Mucosa of stomach (tissue), 1 donor: ENCODE data around the gene ALDH16A1.

Experiments
- H3K27me3 ChIP-seq: one replicate; pipeline ENCODE4 v1.7.0; 2013; ENCODE audit warnings: mild to moderate bottlenecking, low read length; ENCODE audit not compliant: control insufficient read depth, insufficient read depth
- H3K36me3 ChIP-seq: one replicate; pipeline ENCODE4 v1.7.0; 2013; ENCODE audit warnings: low read length; ENCODE audit not compliant: control insufficient read depth, insufficient read depth
- H3K4me1 ChIP-seq: one replicate; pipeline ENCODE4 v1.7.0; 2013; ENCODE audit warnings: mild to moderate bottlenecking, low read length; ENCODE audit not compliant: control insufficient read depth, insufficient read depth
- H3K4me3 ChIP-seq: one replicate; pipeline ENCODE4 v1.7.0; 2013; ENCODE audit warnings: low read length
- H3K9ac ChIP-seq: one replicate; pipeline ENCODE4 v1.7.0; 2013; ENCODE audit warnings: mild to moderate bottlenecking, low read length, moderate library complexity
- H3K9me3 ChIP-seq: one replicate; pipeline ENCODE4 v1.7.0; 2013; ENCODE audit warnings: mild to moderate bottlenecking, low read length, moderate library complexity; ENCODE audit not compliant: control insufficient read depth
- donor health status: Pancreatic carcinoma.

Gene ALDH16A1

GRCh38 chr19:49427339-49427738 lies 25.7 kb upstream of the ALDH16A1 start:
- H3K4me3 ChIP-seq = no peak overlapping the region
- peaks cover 97% of the 10 kb centered on the region for H3K27me3 ChIP-seq
- no peaks in the 10 kb centered on the region for H3K9me3 ChIP-seq

DNA sequence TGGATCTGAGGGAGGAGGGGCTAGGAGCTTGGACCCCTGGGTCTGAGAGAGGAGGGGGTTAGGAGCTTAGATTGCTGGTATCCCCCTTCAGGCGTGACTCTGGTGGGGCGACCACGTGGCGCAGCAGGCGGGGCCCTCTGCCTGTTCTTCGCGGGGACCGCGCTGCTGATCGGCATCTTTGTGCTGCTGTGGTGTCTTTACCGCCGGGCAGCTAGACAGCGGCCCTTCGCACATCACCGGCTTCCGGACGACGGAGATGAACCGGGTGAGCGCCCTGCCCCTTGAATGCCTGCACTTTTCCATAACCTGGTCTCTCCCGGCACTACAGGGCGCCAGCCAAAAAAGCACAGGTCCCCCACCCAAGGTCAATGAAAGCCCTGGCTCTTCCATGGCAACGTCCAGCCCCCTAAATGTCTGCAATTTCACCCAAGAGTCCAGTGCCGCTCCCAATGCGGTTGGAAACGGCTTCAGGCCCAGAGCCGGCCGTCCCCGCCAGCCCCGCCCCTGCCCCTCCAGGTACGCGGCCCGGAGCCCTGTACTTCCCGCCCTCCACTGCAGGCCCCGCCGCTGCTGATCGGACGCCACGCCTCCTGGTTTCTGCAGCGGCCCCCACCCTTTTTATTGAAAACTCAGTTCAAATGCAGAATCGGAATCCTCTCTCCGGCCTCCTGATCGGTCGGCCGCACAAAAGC lies 25.0 kb upstream of the ALDH16A1 start:
- no peaks in the 10 kb centered on the region for H3K9me3 ChIP-seq
- H3K9ac ChIP-seq = no peak overlapping the region
- no peak overlapping the region for H3K4me3 ChIP-seq
- H3K27me3 ChIP-seq = peaks cover 97% of the 10 kb centered on the region
- H3K36me3 ChIP-seq = no peaks in the 10 kb centered on the region
- H3K4me1 ChIP-seq = peaks cover 8% of the 10 kb centered on the region

More at GRCh38 chr19:49427339-49427738, 25.7 kb upstream of the ALDH16A1 start:
- Histone ChIP-seq H3K4me1 (peaks cover 8% of the 10 kb centered on the region), H3K9ac (no peak overlapping the region), H3K36me3 (no peaks in the 10 kb centered on the region)

DNA sequence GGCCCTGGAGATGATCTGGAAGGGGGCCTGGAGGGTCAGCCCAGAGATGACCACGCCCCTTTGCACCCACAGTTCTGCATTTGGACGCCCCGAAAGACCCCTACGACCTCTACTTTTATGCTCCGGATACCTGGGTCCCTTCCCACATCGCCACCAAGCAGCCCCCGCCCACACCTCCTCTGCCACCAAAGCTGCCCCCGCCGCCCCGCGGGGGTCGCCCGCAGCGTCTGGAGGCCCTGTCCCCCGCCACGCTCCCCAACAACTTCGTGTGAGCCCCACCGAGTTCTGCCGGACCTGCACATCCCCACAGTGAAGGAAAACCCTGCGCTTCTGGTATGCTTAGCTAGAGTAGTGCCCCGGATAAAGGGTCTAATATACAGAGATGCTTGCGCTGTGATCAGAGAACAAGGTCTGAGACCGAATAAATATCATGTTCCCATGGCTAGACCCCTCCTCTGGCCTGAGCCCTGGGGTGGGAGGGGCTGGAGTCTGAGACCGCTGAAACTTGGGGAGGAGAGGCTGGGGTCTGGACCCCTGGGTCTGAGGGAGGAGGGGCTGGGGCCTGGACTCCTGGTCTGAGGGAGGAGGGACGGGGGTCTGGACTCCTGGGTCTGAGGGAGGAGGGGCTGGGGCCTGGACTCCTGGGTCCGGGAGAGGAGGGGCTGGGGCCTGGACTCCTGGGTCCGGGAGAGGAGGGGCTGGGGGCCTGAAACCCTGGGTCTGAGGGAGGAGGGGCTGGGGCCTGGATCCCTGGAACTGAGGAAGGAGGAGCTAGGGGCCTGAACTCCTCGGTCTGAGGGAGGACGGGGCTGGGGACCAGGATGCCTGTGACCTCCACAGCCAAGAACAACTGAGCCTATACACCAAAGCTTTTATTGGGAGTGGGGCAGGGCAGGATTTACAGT lies 24.2 kb upstream of the ALDH16A1 start:
- H3K4me3 ChIP-seq = no peak overlapping the region

DNA sequence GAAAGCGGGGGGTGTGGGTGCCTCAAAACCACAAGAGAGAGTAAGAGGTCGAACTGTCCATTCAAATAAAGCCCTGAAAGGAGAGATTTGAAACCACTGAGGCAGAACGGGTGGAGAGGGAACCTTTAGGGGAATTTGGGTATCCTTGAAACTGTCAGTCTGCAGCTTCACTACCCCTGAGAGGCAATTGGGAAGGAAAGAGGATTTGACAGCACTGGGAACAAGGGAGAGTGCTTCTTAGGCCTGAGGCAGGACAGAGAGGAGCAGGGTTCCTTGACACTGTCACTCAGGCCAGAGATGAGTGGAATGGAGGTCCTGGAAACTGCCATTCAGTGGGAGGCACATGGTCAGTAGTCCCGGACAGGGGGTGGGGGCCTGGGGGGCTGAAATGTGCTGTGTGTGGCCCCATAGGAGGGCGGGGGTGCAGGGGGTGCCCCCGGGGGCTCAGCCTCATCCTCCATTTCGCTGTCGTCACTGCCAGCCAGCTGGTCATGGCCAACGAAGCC lies 22.8 kb upstream of the ALDH16A1 start:
- H3K27me3 ChIP-seq = peaks cover 99% of the 10 kb centered on the region
- H3K4me1 ChIP-seq = peaks cover 8% of the 10 kb centered on the region
- no peak overlapping the region for H3K4me3 ChIP-seq
- no peaks in the 10 kb centered on the region for H3K36me3 ChIP-seq
- no peaks in the 10 kb centered on the region for H3K9me3 ChIP-seq
- H3K9ac ChIP-seq = no peak overlapping the region

More for the DNA sequence above, 24.2 kb upstream of the ALDH16A1 start:
- peaks cover 8% of the 10 kb centered on the region for H3K4me1 ChIP-seq
- H3K36me3 ChIP-seq = no peaks in the 10 kb centered on the region
- H3K9me3 ChIP-seq = no peaks in the 10 kb centered on the region
- H3K27me3 ChIP-seq = peaks cover 97% of the 10 kb centered on the region
- no peak overlapping the region for H3K9ac ChIP-seq

- no peak overlapping the region for H3K9ac ChIP-seq
- no peaks in the 10 kb centered on the region for H3K9me3 ChIP-seq
- peaks cover 99% of the 10 kb centered on the region for H3K27me3 ChIP-seq
- H3K4me1 ChIP-seq = peaks cover 8% of the 10 kb centered on the region
- H3K4me3 ChIP-seq = no peak overlapping the region
- no peaks in the 10 kb centered on the region for H3K36me3 ChIP-seq
Measured at GRCh38 chr19:49430678-49431329, 22.2 kb upstream of the ALDH16A1 start.

DNA sequence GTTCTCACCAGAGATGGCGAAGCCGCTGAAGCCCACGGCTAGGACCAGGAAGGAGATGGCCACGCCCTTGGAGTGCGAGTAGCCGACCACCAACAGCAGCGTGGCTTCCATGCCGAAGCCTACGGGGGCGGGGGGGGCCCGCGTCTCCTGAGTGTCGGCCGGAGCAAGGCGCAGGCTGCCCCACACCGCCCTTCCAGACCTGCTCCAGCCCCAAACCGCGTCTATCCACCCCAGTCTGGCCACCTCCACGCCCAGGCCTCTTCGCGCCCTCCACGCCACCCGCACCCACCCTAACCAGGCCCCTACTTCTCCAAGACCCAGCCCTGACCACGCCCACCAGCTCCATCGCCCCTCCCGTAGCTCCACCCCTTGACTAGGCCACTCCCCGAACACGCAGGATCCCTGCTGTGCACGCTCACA lies 21.7 kb upstream of the ALDH16A1 start:
- H3K36me3 ChIP-seq = no peaks in the 10 kb centered on the region
- no peak overlapping the region for H3K4me3 ChIP-seq

GRCh38 chr19:49432141-49433073 lies 20.6 kb upstream of the ALDH16A1 start:
- H3K9ac ChIP-seq = no peak overlapping the region
- no peaks in the 10 kb centered on the region for H3K9me3 ChIP-seq
- H3K27me3 ChIP-seq = peaks cover 99% of the 10 kb centered on the region
- H3K4me3 ChIP-seq = no peak overlapping the region
- H3K4me1 ChIP-seq = peaks cover 8% of the 10 kb centered on the region
- H3K36me3 ChIP-seq = no peaks in the 10 kb centered on the region

More for the DNA sequence above, 21.7 kb upstream of the ALDH16A1 start:
- H3K4me1 ChIP-seq = peaks cover 8% of the 10 kb centered on the region
- H3K9me3 ChIP-seq = no peaks in the 10 kb centered on the region
- H3K27me3 ChIP-seq = peaks cover 99% of the 10 kb centered on the region
- H3K9ac ChIP-seq = no peak overlapping the region

DNA sequence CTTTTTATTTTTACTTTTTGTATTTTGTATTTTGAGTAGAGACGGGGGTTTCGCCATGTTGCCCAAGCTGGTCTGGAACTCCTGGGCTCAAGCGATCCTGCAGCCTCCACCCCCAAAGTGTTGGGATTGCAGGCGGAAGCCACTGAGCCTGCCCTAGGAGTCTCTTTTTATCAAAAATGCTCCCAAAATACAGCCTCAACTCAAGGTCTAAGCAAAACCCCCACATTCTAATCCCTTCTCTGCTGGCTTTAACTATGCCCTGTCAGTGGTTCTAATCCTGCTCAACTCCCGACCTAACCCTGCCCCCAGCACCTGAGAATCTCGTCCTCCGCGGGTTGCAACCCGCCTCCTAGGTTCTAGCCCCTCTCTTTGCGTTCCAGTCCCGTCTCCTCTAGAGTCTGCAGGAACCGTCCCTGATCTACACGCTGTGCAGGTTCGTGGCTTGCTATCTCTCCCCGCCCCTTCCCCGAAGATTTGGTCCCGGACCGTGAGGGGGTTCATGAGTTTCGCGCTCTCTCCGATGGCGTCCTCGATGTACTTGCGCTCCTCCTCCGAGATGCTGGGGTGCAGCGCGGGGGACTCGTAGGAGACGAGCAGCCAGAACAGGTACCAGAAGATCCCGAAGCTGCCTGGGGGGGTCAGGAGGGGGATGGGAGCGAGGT lies 19.7 kb upstream of the ALDH16A1 start:
- H3K9me3 ChIP-seq = no peaks in the 10 kb centered on the region

GRCh38 chr19:49434907-49435583 lies 18.0 kb upstream of the ALDH16A1 start:
- no peaks in the 10 kb centered on the region for H3K4me1 ChIP-seq
- no peak overlapping the region for H3K4me3 ChIP-seq
- no peak overlapping the region for H3K9ac ChIP-seq
- H3K9me3 ChIP-seq = no peaks in the 10 kb centered on the region
- H3K36me3 ChIP-seq = no peaks in the 10 kb centered on the region
- peaks cover 99% of the 10 kb centered on the region for H3K27me3 ChIP-seq

More for the DNA sequence above, 19.7 kb upstream of the ALDH16A1 start:
- Histone ChIP-seq H3K4me3 (no peak overlapping the region), H3K27me3 (peaks cover 99% of the 10 kb centered on the region), H3K4me1 (peaks cover 1% of the 10 kb centered on the region), H3K9ac (no peak overlapping the region), H3K36me3 (no peaks in the 10 kb centered on the region)

GRCh38 chr19:49435670-49436069 lies 17.4 kb upstream of the ALDH16A1 start:
- Histone ChIP-seq H3K9me3 (no peaks in the 10 kb centered on the region), H3K27me3 (peaks cover 99% of the 10 kb centered on the region), H3K9ac (no peak overlapping the region), H3K4me1 (no peaks in the 10 kb centered on the region), H3K4me3 (no peak overlapping the region), H3K36me3 (no peaks in the 10 kb centered on the region)
